ENCODE measurements around the gene ANAPC7.

DNA sequence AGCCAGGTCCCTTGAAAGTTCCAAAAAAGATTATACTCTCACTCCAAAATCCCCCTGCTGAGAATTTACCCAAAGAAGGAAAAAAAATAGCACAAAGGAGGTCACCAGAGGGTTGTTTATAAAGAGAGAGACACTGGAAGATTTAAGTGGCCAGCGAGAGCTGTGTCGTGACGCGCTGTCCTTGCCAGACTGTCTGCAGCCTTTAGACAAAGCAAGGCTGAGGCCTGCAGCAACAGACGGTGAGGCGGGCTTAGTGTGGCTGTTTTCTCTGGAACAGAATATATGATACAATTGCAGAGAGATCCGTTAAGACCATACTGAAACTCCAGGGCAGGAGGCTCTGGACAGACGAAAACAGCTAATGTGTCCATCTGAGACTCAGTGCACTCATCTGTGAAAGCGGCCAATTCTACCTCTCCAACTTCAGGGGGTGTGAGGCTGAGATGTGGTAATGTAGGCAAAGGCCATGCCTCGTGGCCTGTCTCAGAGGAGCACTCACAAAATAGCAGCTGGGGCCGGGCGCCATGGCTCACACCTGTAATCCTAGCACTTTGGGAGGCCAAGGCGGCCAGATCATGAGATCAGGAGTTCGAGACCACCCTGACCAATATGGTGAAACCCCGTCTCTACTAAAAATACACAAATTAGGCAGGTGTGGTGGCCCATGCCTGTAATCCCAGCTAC, 36.2 kb downstream of the ANAPC7 start:
- TF ChIP-seq, protein P1, sequence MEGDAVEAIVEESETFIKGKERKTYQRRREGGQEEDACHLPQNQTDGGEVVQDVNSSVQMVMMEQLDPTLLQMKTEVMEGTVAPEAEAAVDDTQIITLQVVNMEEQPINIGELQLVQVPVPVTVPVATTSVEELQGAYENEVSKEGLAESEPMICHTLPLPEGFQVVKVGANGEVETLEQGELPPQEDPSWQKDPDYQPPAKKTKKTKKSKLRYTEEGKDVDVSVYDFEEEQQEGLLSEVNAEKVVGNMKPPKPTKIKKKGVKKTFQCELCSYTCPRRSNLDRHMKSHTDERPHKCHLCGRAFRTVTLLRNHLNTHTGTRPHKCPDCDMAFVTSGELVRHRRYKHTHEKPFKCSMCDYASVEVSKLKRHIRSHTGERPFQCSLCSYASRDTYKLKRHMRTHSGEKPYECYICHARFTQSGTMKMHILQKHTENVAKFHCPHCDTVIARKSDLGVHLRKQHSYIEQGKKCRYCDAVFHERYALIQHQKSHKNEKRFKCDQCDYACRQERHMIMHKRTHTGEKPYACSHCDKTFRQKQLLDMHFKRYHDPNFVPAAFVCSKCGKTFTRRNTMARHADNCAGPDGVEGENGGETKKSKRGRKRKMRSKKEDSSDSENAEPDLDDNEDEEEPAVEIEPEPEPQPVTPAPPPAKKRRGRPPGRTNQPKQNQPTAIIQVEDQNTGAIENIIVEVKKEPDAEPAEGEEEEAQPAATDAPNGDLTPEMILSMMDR (IDR thresholded peaks at IDR 0.05) = no peak
- TF ChIP-seq POLR2A (IDR thresholded peaks at IDR 0.05) = no peak

Measured in testis (tissue), 2 donors.